ENCODE data around the gene GSE1. TPM values are rescaled to one million over a fixed set of nuclear protein-coding genes. Genes with fewer than 3 reads are reported as not detected.

GSE1 gene
- total RNA-seq, 6 donors from 2014 or later: 80.2 to 332 (median 90.8) TPM

DNA sequence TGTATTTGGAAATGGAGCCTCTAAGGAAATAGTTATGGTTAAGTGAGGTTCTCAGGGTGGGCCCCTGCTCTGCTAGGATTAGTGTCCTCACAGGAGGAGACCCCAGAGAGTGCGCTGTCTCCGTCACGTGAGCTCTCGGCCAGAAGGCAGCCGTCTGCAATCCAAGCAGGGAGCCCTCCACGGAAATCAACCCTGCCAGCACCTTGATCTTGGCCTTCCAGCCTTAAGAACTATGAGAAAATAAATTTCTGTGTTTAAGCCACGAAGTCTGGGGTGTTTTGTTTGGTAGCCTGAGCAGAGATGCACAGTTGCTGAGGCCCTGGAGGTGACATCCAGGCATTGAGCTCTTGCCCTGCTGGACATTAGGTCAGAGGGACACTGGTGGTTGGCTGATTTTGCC, 32.4 kb upstream of the GSE1 start:
- peaks cover 69 to 84% (median 73%) of the 10 kb centered on the region in 4 donors for H3K4me1 ChIP-seq
- ATAC-seq (ENCODE audit: low FRiP score in 2 of 2): no peak

DNA sequence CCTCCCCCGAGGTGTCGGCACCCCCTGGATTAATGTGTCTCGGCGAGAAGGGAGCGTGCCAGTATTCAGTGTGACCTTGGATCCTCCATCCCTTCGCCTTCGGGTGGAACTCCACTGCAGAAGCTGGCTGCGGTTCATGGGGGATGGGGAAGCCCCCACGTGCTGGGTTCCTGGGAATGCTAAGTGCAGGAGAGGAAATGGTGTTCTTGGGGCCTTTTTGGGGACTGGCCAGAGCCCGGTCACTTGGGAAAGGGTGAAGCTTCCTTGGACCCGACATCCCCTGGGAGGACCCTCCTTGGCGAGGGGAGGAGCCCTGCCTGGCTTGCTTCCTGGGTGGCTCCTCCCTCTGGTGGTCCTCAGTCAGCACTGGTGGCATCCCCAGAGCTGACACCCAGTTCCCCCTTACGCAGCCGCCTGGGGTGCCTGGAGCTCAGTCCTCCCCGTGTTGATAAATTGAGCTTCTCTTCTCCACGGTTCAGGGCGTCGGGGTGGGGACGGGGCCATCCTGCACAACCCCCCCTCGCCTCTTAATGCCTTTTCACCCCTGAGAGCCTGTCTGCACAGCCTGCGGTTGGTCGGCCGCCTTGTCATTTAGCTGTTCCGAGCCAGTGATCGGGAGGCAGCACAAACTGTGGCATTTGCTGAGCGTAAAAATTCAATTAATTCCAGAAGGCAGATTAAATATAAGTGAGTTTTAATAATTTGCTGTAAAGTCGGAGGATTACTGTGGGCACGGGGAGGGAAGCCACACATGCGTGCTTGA, 30.7 kb upstream of the GSE1 start:
- TF ChIP-seq POLR2AphosphoS5 (IDR thresholded peaks at IDR 0.05) (no peak), CTCF (IDR thresholded peaks at IDR 0.05) (no peak), EP300 (IDR thresholded peaks at IDR 0.05) (no peak), POLR2A (IDR thresholded peaks at IDR 0.05) (no peak)
- no peaks in the 10 kb centered on the region for H3K9me3 ChIP-seq
- H3K4me1 ChIP-seq: peaks cover 52 to 79% (median 61%) of the 10 kb centered on the region in 4 donors
- no peak overlapping the region for H3K4me3 ChIP-seq
- no peak for ATAC-seq (ENCODE audit: low FRiP score in 2 of 2)
- H3K27ac ChIP-seq: no peak overlapping the region
- 69 to 80% methylated on average over 23 to 29 of the region's 29 CpGs for WGBS, 2 donors
- H3K36me3 ChIP-seq: no peaks in the 10 kb centered on the region
- peak in 1 of 2 donors; percentile 39 for DNase-seq
- H3K27me3 ChIP-seq: no peaks in the 10 kb centered on the region

More for the DNA sequence above, 32.4 kb upstream of the GSE1 start:
- DNase-seq: no peak
- TF ChIP-seq POLR2A (IDR thresholded peaks at IDR 0.05): no peak
- no peak for TF ChIP-seq CTCF (IDR thresholded peaks at IDR 0.05)
- no peak for TF ChIP-seq EP300 (IDR thresholded peaks at IDR 0.05)
- no peak for TF ChIP-seq POLR2AphosphoS5 (IDR thresholded peaks at IDR 0.05)
- WGBS, 2 donors: 91 to 93% methylated on average over 6 to 7 of the region's 7 CpGs
- Histone ChIP-seq H3K4me3 (no peak overlapping the region), H3K9me3 (no peaks in the 10 kb centered on the region), H3K27me3 (no peaks in the 10 kb centered on the region), H3K36me3 (no peaks in the 10 kb centered on the region), H3K27ac (peak overlapping the region in 2 of 4 donors; percentile 31 to 64)

- TF ChIP-seq CTCF (IDR thresholded peaks at IDR 0.05) (no peak), POLR2A (IDR thresholded peaks at IDR 0.05) (no peak), EP300 (IDR thresholded peaks at IDR 0.05) (no peak), POLR2AphosphoS5 (IDR thresholded peaks at IDR 0.05) (no peak)
- H3K36me3 ChIP-seq: no peaks in the 10 kb centered on the region
- H3K4me3 ChIP-seq: no peak overlapping the region
- DNase-seq (no peak), ATAC-seq (ENCODE audit: low FRiP score in 2 of 2) (no peak)
- no peaks in the 10 kb centered on the region for H3K27me3 ChIP-seq
- peaks cover 40 to 74% (median 53%) of the 10 kb centered on the region in 4 donors for H3K4me1 ChIP-seq
- H3K9me3 ChIP-seq: no peaks in the 10 kb centered on the region
- WGBS, 2 donors: 78 to 80% methylated on average over 22 of the region's 22 CpGs
- H3K27ac ChIP-seq: peak overlapping the region in 2 of 4 donors; percentile 7 to 21
Observed at GRCh38 chr16:85583491-85584181, 29.5 kb upstream of the GSE1 start.

GRCh38 chr16:85584267-85584666, 28.9 kb upstream of the GSE1 start:
- no peak for DNase-seq
- no peak for TF ChIP-seq POLR2A (IDR thresholded peaks at IDR 0.05)
- TF ChIP-seq POLR2AphosphoS5 (IDR thresholded peaks at IDR 0.05): no peak
- TF ChIP-seq CTCF (IDR thresholded peaks at IDR 0.05): no peak
- TF ChIP-seq EP300 (IDR thresholded peaks at IDR 0.05): no peak
- H3K9me3 ChIP-seq: no peaks in the 10 kb centered on the region
- H3K27ac ChIP-seq: no peak overlapping the region
- no peak overlapping the region for H3K4me3 ChIP-seq
- WGBS, 2 donors: 95 to 97% methylated on average over 13 to 14 of the region's 14 CpGs
- H3K27me3 ChIP-seq: no peaks in the 10 kb centered on the region
- H3K4me1 ChIP-seq: peaks cover 33 to 74% (median 52%) of the 10 kb centered on the region in 4 donors
- ATAC-seq (ENCODE audit: low FRiP score in 2 of 2): no peak
- H3K36me3 ChIP-seq: no peaks in the 10 kb centered on the region
